Thymus (tissue), 11 donors: Measurements from ENCODE around the gene KRT37. TPM values are rescaled to one million over a fixed set of nuclear protein-coding genes. Genes with fewer than 3 reads are reported as not detected.
A peak's percentile ranks its signal among the peaks of the same experiment; 100 is the strongest.
"Not testable (repeated sequence)": the region's sequence is repeated elsewhere in the genome, so short reads cannot be mapped to it uniquely, and the experiment has no call there.

ENCODE experiments used
- DNase-seq, 9 donors: peaks; one replicate each; pipeline ENCODE4 v3.0.0-alpha.2; 2013; ENCODE audit warnings: low spot score in 9 of 9, low read depth in 6 of 9, missing footprints in 1 of 9
- H3K27ac ChIP-seq, 2 donors: one replicate each; pipeline ENCODE4 v1.5.1; 2013; ENCODE audit warnings: control low read depth in 1 of 2, low read depth in 1 of 2, low read length in 1 of 2, mild to moderate bottlenecking in 1 of 2, moderate library complexity in 1 of 2
- H3K27me3 ChIP-seq, 2 donors: one replicate each; pipeline ENCODE4 v1.5.1; 2013; ENCODE audit warnings: low read length in 1 of 2; ENCODE audit not compliant: control insufficient read depth in 2 of 2, insufficient read depth in 1 of 2
- H3K36me3 ChIP-seq, 2 donors: one replicate each; pipeline ENCODE4 v1.5.1; 2013; ENCODE audit warnings: low read length in 1 of 2, mild to moderate bottlenecking in 1 of 2, moderate library complexity in 1 of 2; ENCODE audit not compliant: control insufficient read depth in 2 of 2, insufficient read depth in 2 of 2
- H3K4me1 ChIP-seq, 2 donors: one replicate each; pipeline ENCODE4 v1.5.1; 2013; ENCODE audit warnings: low read length in 2 of 2; ENCODE audit not compliant: control insufficient read depth in 2 of 2, insufficient read depth in 2 of 2
- H3K4me3 ChIP-seq, 2 donors: one replicate each; pipeline ENCODE4 v1.5.1; 2013; ENCODE audit warnings: low read length in 2 of 2, control low read depth in 1 of 2, mild to moderate bottlenecking in 1 of 2
- H3K9me3 ChIP-seq, 2 donors: one replicate each; pipeline ENCODE4 v1.5.1; 2013; ENCODE audit warnings: low read length in 1 of 2, mild to moderate bottlenecking in 1 of 2; ENCODE audit not compliant: control insufficient read depth in 2 of 2, insufficient read depth in 1 of 2
- WGBS: extraction: QIAGEN DNeasy Blood & Tissue Kit; methylation state at CpG from one replicate; pipeline ENCODE4 v1.1.7; 2013; 5-methylcytosine and 5-hydroxymethylcytosine counted together
- polyA plus RNA-seq: library from polyadenylated mRNA; stranded (reverse); fragments of 200-250 nt; gene quantifications from one replicate; pipeline ENCODE4 v1.2.3, GENCODE V29; 2013
- total RNA-seq: library from RNA; stranded (reverse); fragments of 120-200 nt; gene quantifications from one replicate; pipeline ENCODE4 v1.2.4, GENCODE V29; 2013
- donor health status: healthy.

Gene KRT37
- total and polyA plus RNA-seq, 2 donors, result 0.19 to 0.34 TPM

DNA sequence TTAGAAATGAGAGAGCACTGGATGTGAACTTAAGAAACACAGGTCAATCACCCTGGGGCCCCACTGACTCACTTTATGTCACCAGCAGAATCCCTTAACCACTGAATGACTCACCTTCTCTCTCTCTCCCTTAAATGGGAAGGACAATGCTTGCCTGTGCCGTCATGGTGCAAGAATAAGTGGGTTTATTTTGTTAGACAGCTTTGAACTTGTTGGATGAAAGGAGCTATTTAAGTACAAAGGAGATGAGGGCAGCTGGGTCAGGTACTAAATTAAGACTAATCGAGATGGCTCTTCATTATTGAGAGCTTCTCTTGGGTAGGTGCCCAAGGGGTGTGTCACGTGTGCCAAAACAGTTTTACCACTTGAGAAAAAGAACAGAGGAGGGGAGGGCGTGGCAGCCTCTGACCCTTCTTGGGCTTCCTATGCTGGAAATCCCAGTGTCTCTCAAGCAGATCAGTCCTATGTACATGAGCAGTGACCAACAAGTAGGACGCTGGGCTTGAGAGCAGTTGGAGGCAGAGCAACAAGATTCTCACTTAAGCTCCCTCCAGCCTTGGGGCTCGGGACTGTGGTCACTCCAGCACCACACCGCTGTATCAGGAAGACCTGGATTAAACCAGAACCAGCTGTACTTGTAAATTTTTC lies 20.2 kb downstream of the KRT37 start:
- Histone ChIP-seq H3K4me3 (no peak overlapping the region), H3K4me1 (no peaks in the 10 kb centered on the region), H3K9me3 (no peaks in the 10 kb centered on the region), H3K27me3 (no peaks in the 10 kb centered on the region), H3K36me3 (no peaks in the 10 kb centered on the region), H3K27ac (no peak overlapping the region)
- 88% methylated on average over 7 of the region's 7 CpGs for WGBS
- DNase-seq, result no peak

DNA sequence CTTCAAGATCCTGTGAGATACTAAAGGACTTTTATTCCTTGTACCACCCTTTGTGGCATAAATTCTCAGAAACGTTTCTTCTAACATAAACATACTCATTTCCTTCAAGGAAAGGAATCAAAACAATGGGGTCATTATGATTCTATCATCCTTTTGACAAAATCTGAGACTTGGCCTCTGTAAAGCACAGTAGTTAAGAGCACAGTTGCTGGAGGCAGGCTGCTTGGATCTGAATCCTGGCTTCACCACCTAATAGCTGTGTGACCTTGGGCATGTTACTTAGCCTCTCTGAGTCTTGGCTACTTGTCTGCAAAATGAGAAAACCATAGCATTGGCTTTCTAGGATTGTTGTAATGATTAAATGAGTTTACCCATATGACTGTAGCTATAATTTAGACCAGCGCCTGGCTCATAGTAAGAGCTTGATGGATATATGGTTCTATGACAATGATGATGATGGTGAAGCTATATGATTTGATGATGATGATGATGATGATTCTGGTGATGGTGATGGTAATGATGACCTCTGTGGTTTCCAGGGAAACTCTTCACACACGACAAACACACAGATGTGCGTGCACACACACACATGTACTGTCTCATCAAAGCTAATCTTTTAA lies 20.9 kb downstream of the KRT37 start:
- H3K27ac ChIP-seq, result no peak overlapping the region
- no peak for DNase-seq
- no peaks in the 10 kb centered on the region for H3K27me3 ChIP-seq
- 80% methylated on average over 4 of the region's 4 CpGs for WGBS
- no peaks in the 10 kb centered on the region for H3K4me1 ChIP-seq
- H3K4me3 ChIP-seq, result no peak overlapping the region
- no peaks in the 10 kb centered on the region for H3K36me3 ChIP-seq
- H3K9me3 ChIP-seq, result no peaks in the 10 kb centered on the region

DNA sequence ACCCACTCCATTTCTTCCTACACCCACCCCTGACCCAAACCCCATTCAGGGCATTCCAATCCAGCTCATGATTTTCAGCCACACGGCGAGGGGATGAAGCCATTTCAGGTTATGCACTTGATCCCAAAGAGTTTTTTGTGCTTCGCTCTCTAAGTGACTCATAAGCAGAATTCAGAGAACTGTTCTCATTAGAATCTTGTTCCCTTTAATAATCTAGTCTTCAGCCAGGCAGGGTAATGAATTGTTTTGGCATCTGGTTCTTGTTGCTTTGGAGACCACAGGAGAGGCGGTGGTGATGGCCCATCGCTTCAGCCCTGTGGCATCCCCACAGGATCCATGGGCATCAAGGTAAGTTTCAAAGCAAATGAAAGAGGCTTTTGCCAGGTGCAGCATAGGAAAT lies 22.2 kb downstream of the KRT37 start:
- Histone ChIP-seq H3K27me3 (no peaks in the 10 kb centered on the region), H3K9me3 (no peaks in the 10 kb centered on the region), H3K4me3 (no peak overlapping the region), H3K4me1 (no peaks in the 10 kb centered on the region), H3K36me3 (no peaks in the 10 kb centered on the region), H3K27ac (no peak overlapping the region)
- 97% methylated on average over 5 of the region's 5 CpGs for WGBS
- DNase-seq, result no peak

DNA sequence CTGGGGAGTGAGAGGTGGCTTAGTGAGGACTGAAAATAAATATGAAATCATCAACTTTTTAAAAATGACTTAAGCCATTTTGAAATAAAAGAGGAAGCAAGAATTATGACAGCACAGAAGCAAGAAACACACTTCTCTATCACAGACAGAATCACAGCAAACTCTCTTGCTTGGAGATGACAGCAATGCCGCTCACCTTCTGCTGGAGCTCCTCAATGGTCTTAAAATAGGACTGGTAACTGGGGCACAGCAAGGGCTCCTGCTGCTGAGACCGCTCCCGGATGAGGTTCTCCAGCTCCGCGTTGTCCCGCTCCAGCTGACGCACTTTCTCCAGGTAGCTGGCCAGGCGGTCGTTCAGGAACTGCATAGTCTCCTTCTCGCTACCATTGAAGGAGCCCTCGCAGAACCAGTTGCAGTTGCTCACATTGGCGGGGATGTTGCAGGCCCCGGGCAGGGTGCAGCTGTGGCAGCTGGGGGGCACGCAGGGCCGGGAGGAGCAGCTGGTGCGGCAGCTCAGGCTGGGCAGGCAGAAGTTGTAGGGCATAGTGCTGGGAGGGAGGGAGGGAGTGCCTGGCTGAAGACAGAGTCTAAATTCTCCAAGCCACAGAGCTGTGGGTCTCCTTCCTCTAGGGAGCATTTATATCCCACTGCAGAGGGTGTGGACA lies 27.3 kb downstream of the KRT37 start, which contains the start of gene KRT31:
Gene KRT31, minus strand, starts transcription at position 613 of the 665 bp plus-strand sequence. Its CDS starts 69 bp downstream, at position 544.
- no peak for DNase-seq
- no peak within 1 kb of the TSS for H3K4me3 ChIP-seq
- no peak within 1 kb of the TSS for H3K27ac ChIP-seq
- no peaks in the 10 kb centered on the region for H3K27me3 ChIP-seq
- peaks cover 0 to 7% of the 10 kb centered on the region in 2 donors for H3K4me1 ChIP-seq
- H3K36me3 ChIP-seq, result no peaks in the 10 kb centered on the region
- whole genome bisulfite sequencing, result 96% methylated on average over 16 of the region's 16 CpGs
- no peaks in the 10 kb centered on the region for H3K9me3 ChIP-seq

DNA sequence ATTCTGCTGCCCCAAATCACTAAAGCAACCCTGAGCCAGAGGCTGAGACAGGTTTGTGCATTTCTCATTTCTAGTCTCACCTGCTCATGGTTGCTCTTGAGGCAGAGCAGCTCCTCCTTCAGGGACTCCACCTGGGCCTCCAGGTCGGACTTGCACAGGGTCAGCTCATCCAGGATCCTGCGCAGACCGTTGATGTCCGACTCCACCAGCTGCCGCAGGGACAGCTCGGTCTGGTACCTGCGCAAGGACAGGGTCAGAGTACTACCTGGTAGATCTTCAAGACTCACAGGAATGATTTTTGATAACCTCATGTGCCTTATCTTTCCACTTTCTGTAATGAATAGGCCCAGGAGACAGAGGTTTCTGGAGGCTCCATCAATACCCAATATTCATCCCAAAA lies 28.0 kb downstream of the KRT37 start:
- Histone ChIP-seq H3K27ac (peak overlapping the region in 1 of 2 donors; percentile 52), H3K9me3 (no peaks in the 10 kb centered on the region), H3K36me3 (no peaks in the 10 kb centered on the region), H3K4me3 (no peak overlapping the region), H3K4me1 (peaks cover 0 to 7% of the 10 kb centered on the region in 2 donors), H3K27me3 (no peaks in the 10 kb centered on the region)
- 96% methylated on average over 7 of the region's 7 CpGs for WGBS
- no peak for DNase-seq

DNA sequence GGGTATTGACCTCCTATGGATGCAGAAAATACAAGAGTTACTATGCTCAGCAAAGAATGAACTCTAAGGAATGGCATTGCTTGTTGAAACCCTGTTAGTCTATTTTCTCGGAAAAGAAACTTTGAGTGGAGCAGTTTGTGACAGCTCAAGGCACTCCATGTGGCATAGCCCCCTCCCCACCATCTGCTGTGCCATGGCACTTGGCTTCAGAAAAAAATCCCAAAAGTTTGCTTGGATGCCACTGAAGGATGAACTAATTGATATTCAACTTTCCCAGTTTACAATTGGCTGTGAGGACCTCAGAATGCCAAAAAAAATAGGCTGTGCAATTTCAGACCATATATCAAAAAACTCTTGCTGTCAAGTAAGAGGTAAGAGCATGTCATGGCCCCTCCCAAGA lies 28.8 kb downstream of the KRT37 start:
- Histone ChIP-seq H3K9me3 (no peaks in the 10 kb centered on the region), H3K36me3 (no peaks in the 10 kb centered on the region), H3K27me3 (no peaks in the 10 kb centered on the region), H3K4me3 (no peak overlapping the region), H3K27ac (peak overlapping the region; percentile 26 to 59), H3K4me1 (peaks cover 0 to 7% of the 10 kb centered on the region in 2 donors)
- WGBS, result 94% methylated on average over 1 of the region's 1 CpG
- DNase-seq, result no peak

DNA sequence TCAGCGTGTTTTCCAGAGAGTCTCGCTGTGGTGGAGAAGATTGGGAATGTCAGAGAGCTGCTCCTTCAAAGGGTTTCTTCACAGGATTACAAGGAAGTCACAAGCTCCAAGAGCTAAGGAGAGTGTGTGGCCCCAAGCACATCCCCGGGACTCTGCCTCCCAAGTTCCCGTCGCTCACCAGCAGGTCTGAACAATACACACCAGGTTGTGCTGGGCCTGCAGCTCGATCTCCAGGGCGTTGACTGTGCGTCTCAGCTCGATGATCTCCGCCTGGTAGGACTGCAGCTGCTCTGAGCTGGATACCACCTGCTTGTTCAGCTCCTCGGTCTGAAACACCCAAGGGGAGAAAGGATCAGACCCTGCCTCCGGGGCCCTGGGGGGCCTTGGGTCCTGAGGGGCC lies 29.3 kb downstream of the KRT37 start:
- not testable (repeated sequence) for H3K4me3 ChIP-seq, H3K4me1 ChIP-seq, H3K27me3 ChIP-seq, DNase-seq, H3K36me3 ChIP-seq, H3K9me3 ChIP-seq
- 83% methylated on average over 12 of the region's 12 CpGs for WGBS
- peak overlapping the region in 1 of 2 donors; percentile 26 for H3K27ac ChIP-seq

DNA sequence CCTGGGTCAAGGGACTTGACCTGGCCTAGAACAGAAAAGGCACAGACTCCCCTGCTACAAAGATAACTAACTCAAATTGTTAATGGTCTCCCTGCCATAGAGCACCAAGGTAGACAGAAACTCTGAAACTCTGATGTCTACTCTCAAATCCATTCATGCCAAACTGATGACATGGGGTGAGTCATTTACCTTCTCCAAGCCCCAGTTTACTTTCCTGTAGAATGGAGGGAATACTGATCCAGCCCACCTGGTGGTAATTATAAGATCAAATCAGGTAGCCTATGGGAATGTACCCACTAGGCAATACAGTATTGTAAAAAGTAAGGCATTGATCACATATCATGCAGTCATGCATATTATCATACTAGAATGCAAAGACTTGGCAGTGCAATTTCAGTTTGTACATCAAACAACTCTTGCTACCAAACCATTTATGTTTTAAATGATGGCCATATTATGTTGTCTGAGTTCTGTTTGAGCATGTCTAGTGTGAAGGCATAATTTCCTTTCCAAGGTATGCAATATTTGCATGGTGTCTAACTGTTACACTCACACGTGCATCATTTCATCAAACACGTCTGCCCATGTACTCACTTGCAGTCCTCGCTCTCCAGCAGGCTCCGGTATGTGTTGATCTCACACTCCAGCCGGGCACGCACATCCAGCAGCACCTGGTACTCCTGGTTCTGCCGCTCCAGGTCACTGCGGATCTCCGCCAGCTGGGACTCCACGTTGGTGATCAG lies 30.0 kb downstream of the KRT37 start:
- Histone ChIP-seq H3K27ac (peak overlapping the region in 1 of 2 donors; percentile 17), H3K4me1 (peaks cover 0 to 7% of the 10 kb centered on the region in 2 donors), H3K4me3 (no peak overlapping the region), H3K9me3 (no peaks in the 10 kb centered on the region), H3K36me3 (no peaks in the 10 kb centered on the region), H3K27me3 (no peaks in the 10 kb centered on the region)
- WGBS, result 92% methylated on average over 10 of the region's 10 CpGs
- DNase-seq, result peak in 1 of 9 donors; percentile 4

DNA sequence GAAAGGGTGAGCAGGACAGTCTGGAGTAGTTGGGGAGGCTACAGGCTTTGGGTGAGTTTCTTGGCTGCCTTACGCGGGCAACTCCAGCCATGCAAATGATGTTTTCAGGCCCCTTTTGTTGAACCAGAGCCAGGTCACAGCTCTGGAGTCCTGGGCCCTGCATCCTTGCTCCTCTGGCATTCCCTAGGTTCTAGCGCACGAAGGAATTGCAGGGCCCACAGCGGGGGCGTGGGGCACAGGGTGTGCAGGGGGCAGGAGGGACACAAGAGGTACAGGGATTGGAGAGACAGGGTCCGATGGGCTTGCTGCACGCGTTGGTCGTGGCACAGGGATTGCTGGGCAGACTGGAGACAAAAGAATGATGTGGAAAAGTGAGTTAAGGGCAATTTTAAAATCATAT lies 30.6 kb downstream of the KRT37 start:
- 94% methylated on average over 10 of the region's 10 CpGs for WGBS
- Histone ChIP-seq H3K27me3 (no peaks in the 10 kb centered on the region), H3K4me3 (no peak overlapping the region), H3K36me3 (no peaks in the 10 kb centered on the region), H3K4me1 (peaks cover 0 to 7% of the 10 kb centered on the region in 2 donors), H3K27ac (no peak overlapping the region), H3K9me3 (no peaks in the 10 kb centered on the region)
- DNase-seq, result no peak
